Measurements from ENCODE around the gene PPM1G.
"Not testable (repeated sequence)": the region's sequence is repeated elsewhere in the genome, so short reads cannot be mapped to it uniquely, and the experiment has no call there.

PPM1G gene

DNA sequence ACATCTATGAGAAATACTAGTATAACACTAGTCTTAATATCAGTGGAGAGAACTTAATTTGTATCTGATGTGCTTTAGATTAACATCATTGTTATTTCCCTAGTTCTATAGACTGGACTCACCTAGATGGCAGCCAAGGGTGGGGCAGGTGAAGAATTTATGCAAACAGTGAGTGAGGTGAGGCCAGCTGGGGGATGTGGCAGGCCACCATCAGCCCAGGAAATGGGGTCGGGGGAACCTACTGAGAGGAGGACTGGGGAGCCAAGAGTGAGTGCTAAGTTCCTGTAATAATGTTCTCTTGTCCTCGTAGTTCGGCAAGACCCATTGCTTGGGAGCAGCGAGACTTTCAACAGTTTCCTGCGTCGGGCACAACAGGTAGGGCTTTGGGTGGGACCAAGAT lies 36.5 kb downstream of the PPM1G start:
- no peak for DNase-seq

DNA sequence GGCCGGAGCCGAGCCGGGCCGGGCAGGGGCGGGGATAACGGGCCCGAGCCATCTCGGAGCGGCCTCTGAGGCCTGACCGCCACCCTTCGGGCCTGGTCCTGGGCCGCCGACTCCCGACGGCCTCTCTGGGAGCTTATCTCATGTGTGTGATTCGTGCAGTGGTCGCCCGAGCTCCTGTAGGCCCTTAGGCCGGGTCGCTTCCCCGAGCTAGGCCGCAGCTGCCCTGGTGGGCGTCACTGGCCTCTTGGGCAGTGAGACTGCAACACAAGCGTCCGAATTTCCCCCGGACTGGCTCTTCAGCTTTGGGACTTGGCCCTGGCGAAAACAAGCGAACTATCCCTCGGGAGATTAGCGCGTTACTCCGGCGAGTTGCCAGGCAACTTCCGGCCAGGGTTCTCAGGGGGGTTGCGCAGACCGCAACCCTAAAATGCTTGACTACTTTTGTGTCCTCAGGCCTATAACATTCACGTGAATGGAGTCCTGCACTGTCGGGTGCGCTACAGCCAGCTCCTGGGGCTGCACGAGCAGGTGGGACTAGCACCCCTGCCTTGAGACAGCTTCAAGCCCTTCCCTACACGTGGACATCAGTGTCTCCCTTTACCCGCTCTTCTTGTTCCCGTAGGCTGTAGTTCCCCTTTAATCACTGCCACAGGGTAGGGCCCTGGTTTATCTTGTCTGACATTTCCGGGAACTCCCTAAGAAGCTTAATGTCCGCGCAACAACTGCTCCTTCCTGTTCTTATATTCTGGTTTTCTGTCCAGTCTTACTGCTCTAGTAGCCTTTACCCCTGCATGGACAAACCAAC lies 38.4 kb downstream of the PPM1G start:
- DNase-seq, result no peak

DNA sequence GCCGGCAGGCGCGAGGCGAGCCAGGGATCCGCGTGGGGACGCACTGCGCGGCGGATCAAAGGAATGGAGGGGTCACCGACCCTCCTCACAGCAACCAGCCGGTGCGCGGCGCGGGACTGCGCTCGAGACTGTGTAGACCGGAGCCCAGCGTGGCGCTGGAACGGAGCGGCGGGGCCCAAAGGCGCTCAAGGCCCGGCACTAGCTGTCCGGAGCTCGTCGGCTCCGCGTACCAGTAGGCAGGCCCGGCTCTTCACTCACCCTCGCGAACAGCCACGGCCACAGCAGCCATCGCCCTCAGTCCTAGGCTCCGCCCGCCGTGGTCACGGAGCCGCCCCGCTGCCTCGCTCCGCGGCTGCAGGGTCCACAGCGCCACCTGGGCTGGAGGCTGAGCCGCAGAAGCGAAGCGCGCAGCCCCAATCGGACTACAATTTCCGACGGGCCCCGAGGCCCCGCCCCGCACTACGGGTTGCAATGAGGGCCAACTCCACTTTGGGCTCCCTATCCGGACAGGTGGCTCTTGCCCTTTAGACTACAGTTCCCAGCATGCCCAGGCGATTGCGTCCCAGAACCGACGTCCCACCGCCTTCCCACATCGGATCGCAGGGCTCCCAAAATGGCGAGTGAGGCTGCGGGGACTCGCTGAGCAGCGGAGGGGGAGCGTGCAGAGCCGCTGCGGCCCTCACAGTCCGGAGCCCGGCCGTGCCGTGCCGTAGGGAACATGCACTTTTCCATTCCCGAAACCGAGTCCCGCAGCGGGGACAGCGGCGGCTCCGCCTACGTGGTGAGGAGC lies 39.2 kb downstream of the PPM1G start, which contains the start of the genes EIF2B4 and SNX17:
Gene EIF2B4 (minus strand): TSS at position 313 of the 790 bp plus-strand sequence. CDS start 24 bp downstream, at position 289.
Gene SNX17 (plus strand): TSS at position 591 of the 790 bp plus-strand sequence. CDS start 128 bp downstream, at position 719.
- peak; percentile 97 for DNase-seq

DNA sequence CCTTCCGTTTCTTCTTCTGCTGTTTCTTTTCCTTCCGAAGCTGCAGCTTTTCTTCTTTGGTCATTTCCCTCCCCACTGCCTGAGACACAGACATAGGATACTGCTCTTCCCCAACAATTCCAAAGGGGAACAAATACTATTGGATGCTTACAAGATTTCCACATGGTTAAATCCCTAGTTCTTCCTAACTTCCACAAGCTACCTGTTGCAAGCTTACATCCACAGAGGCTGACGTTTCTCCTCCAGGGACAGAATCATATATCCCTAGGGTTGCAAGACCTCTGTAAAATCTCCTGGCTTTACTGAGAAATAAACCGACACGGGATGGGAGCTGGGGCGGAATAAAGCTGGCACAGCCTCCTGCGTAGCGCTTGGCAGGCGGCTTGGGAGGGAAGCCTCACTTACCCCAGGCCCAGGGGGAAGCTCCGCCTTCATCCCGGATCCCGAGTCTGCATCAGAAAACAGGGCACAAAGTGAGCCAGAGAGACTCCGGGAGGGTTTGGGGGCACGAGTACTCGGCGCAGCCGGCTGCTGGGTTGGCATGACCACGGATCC lies 39.8 kb downstream of the PPM1G start:
- DNase-seq, result no peak

DNA sequence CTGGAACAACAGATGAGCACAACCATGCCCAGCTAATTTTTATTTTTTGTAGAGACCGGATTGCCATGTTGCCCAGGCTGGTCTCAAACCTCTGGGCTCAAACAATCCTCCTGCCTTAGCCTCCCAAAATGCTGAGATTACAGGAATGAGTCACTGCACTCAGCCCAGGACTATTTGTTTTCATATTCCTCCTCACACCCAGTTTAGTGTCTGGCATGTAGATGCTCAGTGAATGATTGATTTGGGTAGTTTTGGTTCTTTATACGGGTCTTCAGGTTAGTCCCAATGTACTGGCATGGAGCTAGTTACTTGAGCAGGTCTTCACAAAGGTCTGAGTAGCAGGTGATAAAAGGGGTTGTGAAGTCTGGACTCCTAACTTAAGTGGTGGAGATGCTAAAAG lies 45.5 kb downstream of the PPM1G start:
- DNase-seq, result no peak

DNA sequence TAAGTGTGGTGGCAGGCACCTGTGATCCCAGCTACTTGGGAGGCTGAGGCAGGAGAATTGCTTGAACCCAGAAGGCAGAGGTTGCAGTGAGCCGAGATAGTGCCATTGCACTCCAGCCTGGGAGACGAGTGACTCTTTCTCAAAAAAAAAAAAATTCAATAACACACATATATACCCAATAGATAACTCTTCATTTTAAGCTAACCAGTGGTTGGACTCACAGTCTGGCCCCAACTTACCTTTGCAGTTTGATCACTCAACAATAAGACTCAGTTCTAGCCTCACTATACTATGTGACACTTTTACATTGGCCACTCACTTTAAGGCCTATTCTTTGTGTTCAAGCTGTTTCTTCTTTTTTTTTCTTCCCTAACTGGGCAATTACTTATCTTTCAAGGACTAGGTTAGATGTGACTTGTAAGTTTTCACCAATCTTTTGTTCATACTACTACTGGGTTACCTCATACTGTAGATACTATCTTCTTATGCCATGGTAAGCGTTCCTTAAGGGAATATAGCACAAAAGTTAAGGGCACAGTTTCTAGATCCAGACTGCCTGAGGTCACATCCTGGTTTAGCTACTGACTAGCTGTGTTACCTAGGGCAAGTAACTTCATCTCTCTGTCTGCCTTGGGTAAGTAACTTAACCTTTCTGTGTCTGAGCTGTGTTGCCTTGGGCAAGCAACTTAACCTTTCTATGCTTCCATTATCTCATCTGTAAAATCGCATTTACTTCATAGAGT lies 46.5 kb downstream of the PPM1G start:
- DNase-seq, result no peak

DNA sequence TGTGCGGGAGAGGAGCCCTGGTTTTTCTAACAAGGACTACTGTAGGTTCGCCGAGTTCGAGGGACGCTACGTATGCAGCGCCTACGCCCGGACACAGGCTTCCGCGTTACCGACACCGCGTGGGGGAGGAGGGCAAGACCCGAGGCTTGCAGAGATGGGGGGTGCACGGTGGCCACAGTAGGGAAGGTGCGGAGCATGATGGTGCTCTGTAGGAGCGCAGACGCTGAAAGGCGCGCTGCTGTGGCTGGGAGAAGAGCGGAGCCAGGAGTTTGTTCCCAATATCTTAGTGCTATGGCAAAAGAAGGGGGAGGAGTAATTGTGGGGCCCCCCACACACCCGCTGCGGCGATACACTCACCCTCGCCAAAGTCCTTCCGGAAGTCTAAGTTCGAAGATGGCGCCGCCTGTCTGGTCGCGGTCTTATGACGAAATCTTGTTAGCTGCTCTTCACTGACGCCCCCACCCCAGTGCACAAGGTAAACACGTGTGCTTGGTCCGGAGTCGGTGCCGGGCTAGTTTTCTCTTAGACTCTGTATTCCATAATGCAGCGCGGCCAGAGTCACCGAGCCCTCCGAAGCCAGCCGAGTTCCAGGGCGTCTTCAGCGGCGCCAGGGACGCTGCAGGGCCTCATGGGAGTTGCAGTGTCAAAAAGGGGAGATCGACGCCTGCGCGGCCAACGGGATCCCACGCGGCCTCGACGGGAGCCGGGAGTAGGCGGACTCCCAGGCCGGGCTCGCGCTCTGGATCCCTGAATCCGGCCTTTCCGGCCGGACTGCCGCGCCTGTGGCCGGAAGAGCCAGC lies 52.8 kb downstream of the PPM1G start, which contains the start of gene GTF3C2:
Gene GTF3C2 (minus strand): TSS at position 383 of the 800 bp plus-strand sequence. CDS start 13,210 bp downstream, outside the sequence.
- peak; percentile 94 for DNase-seq

DNA sequence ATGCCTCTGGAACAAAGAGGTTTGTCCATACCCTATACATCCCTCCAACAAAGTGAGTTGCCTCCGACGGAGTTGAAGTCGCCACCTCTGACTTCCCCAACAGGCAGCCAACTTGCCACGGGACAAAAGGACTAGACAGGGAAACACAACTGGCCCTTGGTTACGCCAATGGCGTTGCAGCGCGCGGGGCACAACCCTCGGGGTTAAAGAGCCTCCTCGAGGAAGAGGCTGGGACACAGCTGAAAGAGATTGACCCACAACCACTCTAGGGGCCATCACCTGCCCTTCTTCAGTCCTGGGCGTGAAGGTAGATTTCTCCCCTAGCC lies 53.4 kb downstream of the PPM1G start:
- no peak for DNase-seq

DNA sequence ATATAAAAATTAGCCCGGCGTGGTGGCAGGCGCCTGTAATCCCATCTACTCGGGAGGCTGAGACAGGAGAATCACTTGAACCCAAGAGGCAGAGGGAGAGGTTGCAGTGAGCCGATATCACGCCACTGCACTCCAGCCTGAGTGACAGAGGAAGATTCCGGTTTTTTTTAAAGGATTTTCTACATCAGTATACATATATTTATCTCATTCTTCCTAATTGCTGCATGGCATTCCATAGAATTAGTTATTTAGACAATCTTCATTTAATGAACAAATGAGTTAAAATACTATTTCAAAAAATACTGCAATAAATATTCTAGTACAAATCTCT lies 54.8 kb downstream of the PPM1G start:
- DNase-seq, result no peak

DNA sequence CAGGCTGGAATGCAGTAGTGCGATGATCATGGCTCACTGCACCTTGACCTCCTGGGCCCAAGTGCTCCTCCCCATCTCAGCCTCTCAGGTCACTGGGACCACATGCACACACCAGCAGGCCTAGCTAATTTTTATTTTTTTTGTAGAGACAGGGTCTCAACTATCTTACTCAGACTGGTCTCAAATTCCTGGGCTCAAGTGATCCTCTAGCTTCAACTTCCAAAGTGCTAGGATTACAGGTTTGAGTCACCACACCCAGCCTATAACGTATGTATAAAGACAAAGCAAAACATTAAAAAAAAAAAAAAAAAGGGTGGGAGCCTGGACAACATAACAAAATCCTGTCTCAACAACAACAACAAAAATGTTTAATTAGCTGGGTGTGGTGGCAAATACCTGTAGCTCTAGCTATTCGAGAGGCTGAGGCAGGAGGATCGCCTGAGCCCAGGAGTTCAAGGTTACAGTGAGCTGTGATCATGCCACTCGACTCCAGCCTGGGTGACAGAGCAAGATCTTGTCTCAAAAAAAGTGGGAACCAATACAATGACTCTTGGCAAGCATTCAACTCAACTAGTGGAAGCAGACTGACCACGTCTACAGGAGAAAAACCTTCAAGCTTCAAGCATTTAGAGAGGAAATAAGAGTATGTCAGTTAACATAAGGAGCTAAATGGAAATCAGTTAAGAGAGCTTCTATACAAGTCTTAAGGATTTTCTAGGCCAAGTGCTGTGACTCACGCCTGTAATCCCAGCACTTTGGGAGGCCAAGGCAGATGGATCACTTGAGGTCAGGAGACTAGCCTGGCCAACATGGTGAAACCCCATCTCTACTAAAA lies 55.4 kb downstream of the PPM1G start:
- DNase-seq, result no peak

DNA sequence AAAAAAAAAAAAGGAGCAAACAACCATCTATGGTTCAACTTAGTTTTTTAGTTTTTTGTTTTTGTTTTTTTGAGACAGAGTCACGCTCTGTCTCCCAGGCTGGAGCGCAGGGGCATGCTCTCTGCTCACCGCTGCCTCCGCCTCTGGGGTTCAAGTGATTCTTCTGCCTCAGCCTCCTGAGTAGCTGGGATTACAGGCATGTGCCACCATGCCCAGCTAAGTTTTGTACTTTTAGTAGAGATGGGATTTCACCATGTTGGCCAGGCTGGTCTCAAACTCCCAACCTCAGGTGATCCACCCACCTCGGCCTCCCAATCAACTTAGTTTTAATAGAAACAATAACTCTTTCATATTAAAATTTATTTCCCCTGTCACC lies 56.0 kb downstream of the PPM1G start:
- not testable (repeated sequence) for DNase-seq

DNA sequence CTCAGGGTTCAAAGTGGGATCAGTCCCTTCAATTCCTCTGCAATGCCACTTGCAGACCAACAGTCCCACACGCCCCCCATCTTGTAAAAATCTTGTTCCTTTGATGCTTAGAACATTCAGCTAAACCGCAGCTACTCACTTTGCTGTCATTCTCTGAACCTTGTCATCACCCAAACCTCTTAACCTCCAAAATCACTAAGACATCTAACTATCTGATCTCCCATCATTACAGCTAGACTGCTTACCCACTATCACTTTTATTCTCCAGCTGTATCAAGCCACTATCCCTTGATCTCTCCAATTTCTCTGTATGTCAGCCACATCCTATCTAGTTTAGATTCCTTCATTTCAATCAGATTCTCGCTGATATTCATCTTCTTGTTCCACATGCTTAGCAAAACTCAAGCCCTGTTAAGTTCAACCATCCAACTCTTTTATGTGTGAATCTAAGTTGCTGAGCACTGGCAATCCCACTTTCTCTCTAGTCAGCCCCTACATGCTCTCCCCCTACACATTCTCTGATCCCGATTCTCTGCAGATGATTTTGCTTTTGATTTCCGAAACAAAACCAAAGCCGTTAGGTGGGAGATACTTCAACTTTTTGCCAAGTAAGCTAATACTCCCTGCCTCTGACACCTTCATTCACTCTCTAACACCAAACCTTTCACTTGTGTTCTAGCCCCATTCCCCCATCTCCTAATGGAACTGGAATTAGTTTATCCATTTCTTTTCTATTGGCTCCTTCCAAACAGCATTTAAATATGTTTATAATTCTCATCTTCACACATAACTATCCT lies 57.4 kb downstream of the PPM1G start:
- no peak for DNase-seq

DNA sequence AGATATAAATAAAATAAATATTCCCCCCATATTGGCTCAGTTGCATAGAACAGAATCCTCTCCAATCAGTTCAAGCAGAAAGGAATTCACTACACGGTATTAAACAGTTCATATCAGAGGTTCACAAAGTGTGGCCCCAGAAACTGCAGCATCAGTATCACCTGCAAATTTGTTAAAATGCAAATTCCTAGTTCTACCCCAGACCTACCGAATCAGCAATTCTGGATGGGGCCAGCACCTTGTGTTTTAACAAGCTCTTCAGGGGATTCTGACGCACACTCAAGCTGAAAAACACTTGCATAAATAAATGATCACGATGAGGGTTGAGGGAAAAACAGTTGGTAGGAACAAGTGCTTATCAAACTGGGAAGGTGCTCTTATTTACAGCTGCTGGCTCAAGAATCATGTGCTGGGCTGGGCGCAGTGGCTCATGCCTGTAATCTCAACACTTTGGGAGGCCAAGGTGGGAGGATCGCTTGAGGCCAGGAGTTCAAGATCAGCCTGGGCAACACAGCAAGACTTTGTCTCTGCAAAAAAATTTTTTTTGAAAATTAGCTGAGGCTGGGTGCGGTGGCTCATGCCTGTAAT lies 59.2 kb downstream of the PPM1G start:
- DNase-seq, result no peak

DNA sequence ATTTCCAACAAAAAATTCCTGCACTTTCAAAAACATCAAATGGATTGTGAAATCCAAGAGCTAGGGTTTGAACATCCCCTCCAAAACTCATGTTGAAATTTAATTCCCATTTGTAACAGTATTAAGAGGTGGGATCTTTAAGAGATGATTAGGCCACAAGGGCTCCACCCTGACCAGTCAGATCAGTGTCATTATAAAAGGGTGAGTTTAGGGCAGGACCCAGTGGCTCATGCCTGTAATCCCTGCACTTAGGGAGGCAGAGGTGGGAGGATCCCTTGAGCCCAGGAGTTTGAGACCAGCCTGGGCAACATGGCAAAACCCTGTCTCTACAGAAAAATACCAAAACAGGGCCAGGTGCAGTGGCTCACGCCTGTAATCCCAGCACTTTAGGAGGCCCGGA lies 61.8 kb downstream of the PPM1G start:
- DNase-seq, result no peak

DNA sequence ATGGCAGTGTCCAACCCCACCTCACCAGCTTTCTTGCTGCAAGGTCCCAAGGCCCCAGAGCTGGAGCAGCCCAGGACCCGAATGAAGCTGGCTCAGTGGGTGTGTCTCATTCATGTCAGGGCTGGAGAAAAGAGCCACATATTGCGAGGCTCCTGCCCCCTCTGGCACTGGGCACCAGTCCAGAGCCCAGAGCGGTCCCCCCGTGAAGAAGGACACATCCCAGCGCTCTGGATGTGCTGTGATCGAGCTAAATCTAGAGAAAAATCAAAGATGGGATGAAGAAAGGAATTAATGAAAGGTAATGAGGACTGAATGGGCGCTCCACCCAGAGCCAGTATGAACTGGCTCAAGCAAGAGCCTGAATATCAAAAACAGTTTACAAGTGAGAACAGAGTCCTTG lies 73.2 kb downstream of the PPM1G start:
- no peak for DNase-seq

DNA sequence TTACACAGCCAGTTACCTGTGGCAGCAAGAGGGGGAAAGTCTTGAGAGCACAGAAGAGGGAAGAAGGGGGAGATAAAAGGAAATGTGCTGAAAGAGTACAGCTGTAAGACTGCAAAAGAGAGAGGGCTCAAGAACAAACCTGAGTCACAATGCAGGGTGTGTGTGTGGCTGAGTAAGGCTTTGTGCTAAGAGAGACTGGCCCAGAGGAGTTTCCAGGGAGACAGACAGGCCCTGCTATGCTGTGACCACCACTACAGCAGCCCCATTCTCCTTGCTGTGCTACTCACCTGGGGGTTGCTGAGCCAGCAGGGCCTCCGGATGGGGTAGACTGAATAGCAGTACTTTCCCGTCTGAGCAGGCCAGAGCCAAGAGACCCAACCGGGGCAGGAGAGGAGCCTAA lies 74.1 kb downstream of the PPM1G start:
- no peak for DNase-seq

All from NCI-H2081 treated with DMSO at 0.1 percent for 48 hours (cell line).